NCI-H1105 (cell line): Measurements from ENCODE around the gene ARHGAP18.

Source experiments
- DNase-seq: peaks from one replicate; lab custom pipeline; 2025; lab: John Stamatoyannopoulos, UW

Gene ARHGAP18

GRCh38 chr6:129615020-129615419 is 95.0 kb downstream of the ARHGAP18 start:
- no peak for DNase-seq

GRCh38 chr6:129614464-129614863 is 95.5 kb downstream of the ARHGAP18 start:
- no peak for DNase-seq

GRCh38 chr6:129612440-129612839 is 97.5 kb downstream of the ARHGAP18 start:
- DNase-seq, result no peak

GRCh38 chr6:129609635-129610034 is 100.3 kb downstream of the ARHGAP18 start:
- peak; percentile 43 for DNase-seq

GRCh38 chr6:129608886-129609537 is 101.0 kb downstream of the ARHGAP18 start:
- peak; percentile 70 for DNase-seq

GRCh38 chr6:129607581-129608186 is 102.3 kb downstream of the ARHGAP18 start:
- DNase-seq, result peak; percentile 52

- no peak for DNase-seq
Observed at GRCh38 chr6:129606664-129607063, 103.3 kb downstream of the ARHGAP18 start.

- DNase-seq, result no peak
Observed at GRCh38 chr6:129605967-129606366, 104.0 kb downstream of the ARHGAP18 start.

GRCh38 chr6:129605095-129605494 is 104.9 kb downstream of the ARHGAP18 start:
- no peak for DNase-seq

- no peak for DNase-seq
Observed at GRCh38 chr6:129604321-129604720, 105.7 kb downstream of the ARHGAP18 start.

GRCh38 chr6:129603741-129604140 is 106.2 kb downstream of the ARHGAP18 start:
- DNase-seq, result no peak

GRCh38 chr6:129601323-129601722 is 108.7 kb downstream of the ARHGAP18 start:
- no peak for DNase-seq

GRCh38 chr6:129599467-129599866 is 110.5 kb downstream of the ARHGAP18 start:
- DNase-seq, result no peak

GRCh38 chr6:129598244-129599187 is 111.5 kb downstream of the ARHGAP18 start:
- peak; percentile 65 for DNase-seq

GRCh38 chr6:129597023-129597713 is 112.8 kb downstream of the ARHGAP18 start:
- DNase-seq, result no peak

GRCh38 chr6:129596522-129596921 is 113.5 kb downstream of the ARHGAP18 start:
- no peak for DNase-seq

GRCh38 chr6:129593233-129593564 is 116.8 kb downstream of the ARHGAP18 start:
- DNase-seq, result no peak

GRCh38 chr6:129592516-129593232 is 117.3 kb downstream of the ARHGAP18 start:
- DNase-seq, result no peak

GRCh38 chr6:129590408-129591022 is 119.5 kb downstream of the ARHGAP18 start:
- DNase-seq, result no peak

- no peak for DNase-seq
Observed at GRCh38 chr6:129586815-129587214, 123.2 kb downstream of the ARHGAP18 start.

- DNase-seq, result no peak
Observed at GRCh38 chr6:129583866-129584265, 126.1 kb downstream of the ARHGAP18 start.
